Measurements from ENCODE around the gene KIAA1755.

DNA sequence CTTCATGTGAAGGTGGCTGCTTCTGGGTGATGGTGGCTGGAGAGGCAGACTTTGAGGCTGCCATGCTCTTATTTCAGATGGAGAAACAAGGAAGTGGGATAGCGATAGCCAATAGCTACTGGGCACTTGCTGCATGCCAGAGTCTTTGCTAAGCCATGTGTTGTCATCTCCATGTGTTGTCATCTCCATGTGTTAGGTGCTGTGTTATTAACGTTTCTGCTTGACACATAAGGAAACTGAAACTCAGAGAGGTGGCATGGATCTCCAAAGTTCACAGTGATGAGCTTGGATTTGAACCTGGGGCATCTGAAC, 16.9 kb downstream of the KIAA1755 start:
- TF ChIP-seq, protein P1, sequence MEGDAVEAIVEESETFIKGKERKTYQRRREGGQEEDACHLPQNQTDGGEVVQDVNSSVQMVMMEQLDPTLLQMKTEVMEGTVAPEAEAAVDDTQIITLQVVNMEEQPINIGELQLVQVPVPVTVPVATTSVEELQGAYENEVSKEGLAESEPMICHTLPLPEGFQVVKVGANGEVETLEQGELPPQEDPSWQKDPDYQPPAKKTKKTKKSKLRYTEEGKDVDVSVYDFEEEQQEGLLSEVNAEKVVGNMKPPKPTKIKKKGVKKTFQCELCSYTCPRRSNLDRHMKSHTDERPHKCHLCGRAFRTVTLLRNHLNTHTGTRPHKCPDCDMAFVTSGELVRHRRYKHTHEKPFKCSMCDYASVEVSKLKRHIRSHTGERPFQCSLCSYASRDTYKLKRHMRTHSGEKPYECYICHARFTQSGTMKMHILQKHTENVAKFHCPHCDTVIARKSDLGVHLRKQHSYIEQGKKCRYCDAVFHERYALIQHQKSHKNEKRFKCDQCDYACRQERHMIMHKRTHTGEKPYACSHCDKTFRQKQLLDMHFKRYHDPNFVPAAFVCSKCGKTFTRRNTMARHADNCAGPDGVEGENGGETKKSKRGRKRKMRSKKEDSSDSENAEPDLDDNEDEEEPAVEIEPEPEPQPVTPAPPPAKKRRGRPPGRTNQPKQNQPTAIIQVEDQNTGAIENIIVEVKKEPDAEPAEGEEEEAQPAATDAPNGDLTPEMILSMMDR (IDR thresholded peaks at IDR 0.05): no peak
- TF ChIP-seq EZH2 (IDR thresholded peaks at IDR 0.05; ENCODE audit: borderline replicate concordance, insufficient read depth, low read depth, low read length, poor library complexity, severe bottlenecking): no peak
